GM18951 (cell line): ENCODE results near the gene TMEM131.
"Not testable (repeated sequence)": the region's sequence is repeated elsewhere in the genome, so short reads cannot be mapped to it uniquely, and the experiment has no call there.

Experiments used
- POLR2A ChIP-seq: IDR thresholded peaks from 4 replicates; pipeline ENCODE4 v1.6.1; 2011; ENCODE audit warnings: mild to moderate bottlenecking; ENCODE audit not compliant: insufficient read length, insufficient read depth; ENCODE audit errors: extremely low read depth
- in situ Hi-C: fragments of 300-500 bp; cut with MboI; formaldehyde crosslinking; loops from one replicate; pipeline ENCODE4 v1.12.0; 2022; ENCODE audit warnings: low sequenced_read_pairs, mixed read lengths, inconsistent platforms; ENCODE audit not compliant: unreplicated experiment

TMEM131 gene

DNA sequence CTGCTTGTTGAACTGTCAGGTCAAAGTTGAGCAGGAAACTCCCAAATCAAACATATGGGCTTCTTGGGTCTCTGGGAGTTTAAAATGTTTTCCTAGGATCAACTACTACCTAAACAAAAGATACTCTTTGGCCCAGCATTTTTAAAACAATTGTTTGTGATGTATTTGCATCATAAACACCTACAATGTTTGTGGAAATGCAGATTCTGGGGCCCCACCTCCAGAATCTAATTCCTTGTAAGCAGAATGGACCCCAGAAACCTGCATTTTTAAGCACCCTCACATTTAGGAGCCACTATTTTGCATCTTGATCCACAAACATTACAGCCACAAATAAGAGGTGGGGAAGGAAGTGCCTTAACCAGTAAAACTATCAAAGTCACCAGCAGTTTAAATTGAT, 104.1 kb downstream of the TMEM131 start:
- in situ Hi-C loops = no loop called here
- TF ChIP-seq POLR2A = no peak

DNA sequence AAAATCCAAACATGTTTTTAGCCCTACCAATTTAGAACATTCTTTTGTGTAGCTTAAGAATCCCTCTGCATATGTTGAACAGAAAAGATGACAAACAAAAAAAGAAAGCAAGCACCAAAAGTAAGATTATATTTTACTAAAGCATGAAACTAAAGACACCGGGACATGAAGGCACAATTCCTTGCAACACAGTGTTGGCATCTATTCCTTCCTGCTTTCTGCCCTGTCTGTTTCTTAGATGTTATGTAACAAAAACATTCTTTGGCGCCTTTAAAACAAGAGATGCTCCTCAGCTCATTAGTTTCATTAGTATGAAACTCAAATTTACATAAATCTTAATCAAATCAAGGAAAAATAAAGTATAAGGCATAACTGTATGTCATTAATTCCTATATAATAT, 106.6 kb downstream of the TMEM131 start:
- TF ChIP-seq POLR2A = no peak
- in situ Hi-C loops = no loop called here

DNA sequence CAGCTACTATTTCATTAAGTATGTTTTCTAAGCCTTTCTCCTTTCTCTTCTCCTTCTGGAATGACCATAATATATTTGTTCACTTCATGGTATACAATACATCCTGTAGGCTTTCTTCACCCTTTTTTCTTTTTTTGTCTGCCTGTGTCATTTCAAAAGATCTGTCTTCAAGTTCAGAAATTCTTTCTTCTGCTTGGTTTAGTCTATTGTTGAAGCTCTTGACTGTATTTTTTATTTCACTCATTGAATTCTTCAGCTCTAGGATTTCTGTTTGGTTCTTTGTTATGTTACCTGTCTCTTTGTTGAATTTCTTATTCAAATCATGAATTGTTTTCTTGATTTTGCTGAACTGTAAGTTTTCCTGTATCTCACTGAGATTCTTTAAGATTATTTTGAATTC, 109.9 kb downstream of the TMEM131 start:
- no peak for TF ChIP-seq POLR2A

DNA sequence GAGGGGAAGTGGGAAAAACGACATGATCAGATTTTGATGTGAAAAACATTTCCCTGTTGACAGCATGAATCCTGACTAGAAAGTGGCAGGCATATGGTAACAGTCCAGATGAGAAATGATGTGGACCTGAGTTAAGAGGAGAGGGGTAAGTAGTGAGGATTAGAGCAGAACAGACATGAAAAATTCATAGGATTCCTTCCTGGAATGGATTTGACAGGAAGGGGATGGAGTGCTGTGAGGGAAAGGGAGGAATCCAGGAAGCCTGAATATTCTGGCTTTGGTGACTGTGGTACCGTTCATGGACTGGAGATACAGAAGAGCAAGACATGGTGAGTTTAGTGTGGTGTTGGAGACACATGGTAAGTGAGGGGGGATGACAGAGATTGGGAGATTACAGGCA, 115.4 kb downstream of the TMEM131 start:
- in situ Hi-C loops = no loop called here
- TF ChIP-seq POLR2A = no peak

More for the DNA sequence above, 109.9 kb downstream of the TMEM131 start:
- in situ Hi-C loops = no loop called here

DNA sequence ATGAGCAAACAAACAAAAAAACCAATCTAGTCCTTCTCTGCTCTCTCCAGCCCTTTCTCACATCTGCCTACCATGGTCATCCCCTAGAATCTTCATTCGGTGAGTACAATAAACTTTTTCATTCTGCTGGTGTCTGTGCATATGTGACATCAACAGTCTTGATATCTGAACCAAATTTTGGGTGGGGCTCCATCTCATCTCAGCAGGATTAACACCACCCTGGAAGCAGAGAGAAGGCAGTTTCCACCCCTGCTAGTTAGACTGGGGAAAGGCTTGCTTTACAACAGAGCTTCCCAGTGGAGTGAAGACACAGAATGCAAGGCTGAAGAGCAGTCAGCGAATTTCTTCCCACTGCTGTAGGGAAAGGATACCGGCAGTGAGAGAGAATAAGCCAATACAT, 116.9 kb downstream of the TMEM131 start:
- TF ChIP-seq POLR2A = no peak
- in situ Hi-C loops = no loop called here

DNA sequence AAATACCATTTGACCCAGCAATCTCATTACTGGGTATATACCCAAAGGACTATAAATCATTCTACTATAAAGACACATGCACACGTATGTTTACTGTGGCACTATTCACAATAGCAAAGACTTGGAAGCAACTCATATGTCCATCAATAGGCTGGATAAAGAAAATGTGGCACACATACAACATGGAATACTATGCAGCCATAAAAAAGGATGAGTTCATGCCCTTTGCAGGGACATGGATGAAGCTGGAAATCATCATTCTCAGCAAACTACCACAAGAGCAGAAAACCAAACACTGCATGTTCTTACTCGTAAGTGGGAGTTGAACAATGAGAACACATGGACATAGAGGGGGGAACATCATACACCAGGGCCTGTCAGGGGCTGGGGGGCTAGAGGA, 117.4 kb downstream of the TMEM131 start:
- in situ Hi-C loops = not testable (repeated sequence)

DNA sequence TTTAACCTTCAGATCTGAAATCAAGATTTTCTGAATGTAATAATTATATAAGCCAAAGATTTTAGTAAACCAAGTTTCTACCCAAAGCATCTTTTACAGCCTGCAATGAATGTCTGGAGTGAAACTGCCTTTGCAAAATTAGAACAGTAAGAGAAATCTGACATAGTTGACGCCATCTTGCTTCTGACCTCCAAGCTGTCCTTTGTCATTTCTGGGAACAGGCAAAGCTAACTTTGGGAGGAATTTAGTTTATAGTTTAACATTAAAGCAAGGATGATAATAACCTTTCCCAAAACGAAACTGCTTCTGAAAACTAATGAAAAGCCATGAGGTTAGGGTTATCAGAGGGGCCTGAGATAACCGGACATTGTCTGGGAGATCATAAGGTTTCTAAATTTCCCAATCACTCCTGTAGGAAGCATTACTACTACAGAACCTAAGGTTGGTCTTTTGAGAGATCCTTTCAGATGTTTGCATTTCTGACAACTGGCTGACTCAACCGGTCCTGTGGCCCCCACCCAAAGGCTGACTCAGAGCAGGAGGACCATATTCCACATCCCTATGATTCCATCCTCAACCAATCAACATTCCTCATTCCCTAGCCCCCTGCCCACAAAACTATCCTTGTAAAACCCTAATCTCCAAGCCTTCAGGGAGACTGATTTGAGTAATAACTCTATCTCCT, 124.5 kb downstream of the TMEM131 start:
- TF ChIP-seq POLR2A = no peak
- in situ Hi-C loops = no loop called here

DNA sequence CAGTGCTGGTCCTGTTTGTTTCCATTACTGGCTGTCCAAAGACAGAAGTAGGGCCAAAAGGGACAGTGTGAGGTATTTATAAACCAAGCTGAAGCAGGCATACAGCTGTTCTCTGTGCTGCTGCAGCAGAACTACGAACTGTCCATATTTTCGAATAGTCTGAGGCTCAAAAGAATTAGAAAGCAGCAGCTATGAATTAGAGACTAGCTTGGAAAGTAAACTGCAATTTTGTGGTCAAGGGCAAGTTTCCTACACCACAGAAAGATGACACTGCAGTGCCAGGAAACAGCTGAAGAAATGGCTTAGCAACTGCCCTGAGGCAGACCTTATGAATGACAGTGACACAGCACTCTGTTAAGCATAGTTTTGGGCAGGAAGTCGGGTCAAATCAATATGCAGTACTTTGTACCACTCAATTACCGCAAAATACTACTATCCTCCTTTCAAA, 125.3 kb downstream of the TMEM131 start:
- in situ Hi-C loops = no loop called here

DNA sequence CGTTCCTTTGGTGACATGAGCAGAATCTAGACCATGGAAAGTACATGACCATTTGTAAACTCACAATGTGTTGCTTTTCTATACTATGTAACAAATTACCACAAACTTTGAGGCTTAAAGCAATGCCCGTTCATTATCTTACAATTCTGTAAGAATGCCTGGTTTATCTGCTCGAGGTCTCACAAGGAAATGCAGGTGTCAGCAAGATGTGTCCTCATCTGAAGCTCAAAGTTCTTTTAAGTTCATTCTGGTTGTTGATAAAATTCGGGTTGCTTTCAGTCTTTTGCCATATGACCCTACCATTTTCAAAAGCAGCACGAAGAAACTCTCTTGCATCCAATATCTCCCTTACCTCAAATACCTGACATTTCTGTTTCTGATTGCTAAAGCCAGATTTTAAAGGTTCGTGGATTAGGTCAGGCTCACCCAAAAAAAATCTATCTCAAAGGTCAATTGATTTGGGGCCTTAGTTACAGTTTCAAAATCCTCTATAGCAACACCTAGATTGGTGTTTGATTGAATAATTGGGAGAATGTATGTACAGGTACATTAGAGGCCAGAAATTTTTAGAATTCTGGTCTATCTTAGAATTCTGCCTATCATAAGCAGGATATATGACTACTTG, 125.9 kb downstream of the TMEM131 start:
- no peak for TF ChIP-seq POLR2A

More for the DNA sequence above, 125.3 kb downstream of the TMEM131 start:
- no peak for TF ChIP-seq POLR2A

DNA sequence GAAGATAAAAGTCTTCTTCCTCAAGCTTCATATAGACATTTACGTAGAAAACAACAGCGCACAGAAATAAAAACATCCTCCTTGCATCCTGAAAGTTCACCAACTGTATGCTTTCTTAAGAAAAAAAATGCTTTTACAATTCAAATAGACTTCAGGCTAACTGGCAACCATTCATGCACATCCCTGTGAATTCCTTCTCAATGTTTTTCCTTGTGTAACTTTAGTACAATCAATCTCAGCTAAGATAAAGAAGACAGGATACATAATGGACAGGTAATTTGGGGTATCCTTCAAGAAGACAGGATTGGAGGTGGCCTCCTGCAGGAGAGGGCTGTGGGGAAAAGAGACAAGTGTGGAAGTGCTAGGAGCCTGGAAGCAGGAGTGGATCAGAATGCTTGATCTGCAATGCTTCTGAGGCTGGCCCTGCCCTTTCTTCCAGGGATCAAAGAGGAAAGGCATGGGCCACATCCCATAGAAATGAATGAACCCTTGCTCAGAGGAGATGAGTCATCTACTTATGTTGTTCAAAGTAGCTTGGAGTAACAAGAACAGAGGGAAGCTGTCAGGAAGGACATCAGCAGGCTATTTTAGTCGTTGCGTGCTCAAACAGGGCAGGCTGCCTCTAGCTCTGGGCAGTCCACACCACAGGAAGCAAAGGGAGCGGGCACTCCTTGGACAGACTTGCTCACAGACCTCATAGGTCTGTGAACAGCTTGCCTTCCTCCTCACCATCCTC, 126.6 kb downstream of the TMEM131 start:
- in situ Hi-C loops = no loop called here
- TF ChIP-seq POLR2A = no peak

More for the DNA sequence above, 125.9 kb downstream of the TMEM131 start:
- in situ Hi-C loops = no loop called here

DNA sequence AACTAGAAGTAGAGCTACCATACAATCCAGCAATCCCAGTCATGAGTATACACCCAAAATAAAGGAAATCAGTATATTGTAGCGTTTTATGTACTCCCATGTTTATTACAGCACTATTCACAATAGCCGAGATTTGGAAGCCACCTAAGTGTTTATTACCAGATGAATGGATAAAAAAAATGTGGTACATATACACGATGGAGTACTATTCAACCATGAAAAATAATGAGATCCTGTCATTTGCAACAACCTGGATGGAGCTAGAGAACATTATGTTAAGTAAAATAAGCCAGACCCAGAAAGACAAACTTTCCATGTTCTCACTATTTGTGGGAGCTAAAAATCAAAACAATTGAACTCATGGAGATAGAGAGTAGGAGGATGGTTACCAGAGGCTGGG, 131.9 kb downstream of the TMEM131 start:
- in situ Hi-C loops = no loop called here
- TF ChIP-seq POLR2A = no peak

DNA sequence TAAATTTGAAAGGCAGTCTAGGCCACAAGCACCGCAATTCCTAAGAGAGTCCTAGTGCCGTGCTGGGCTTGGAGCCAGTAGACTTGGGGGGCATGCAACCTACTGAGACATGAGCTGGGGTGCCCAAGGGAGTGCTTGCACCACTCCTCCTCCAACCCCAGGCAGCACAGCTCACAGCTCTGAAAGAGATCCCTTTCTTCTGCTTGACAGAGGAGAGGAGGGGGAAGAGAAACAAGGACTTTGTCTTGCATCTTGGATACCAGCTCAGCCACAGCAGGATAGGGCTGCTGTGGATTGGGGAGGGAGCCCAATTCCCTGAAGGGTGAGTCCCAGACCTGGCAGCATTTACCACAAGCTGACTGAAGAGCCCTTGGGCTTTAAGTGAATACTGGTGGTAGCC, 134.6 kb downstream of the TMEM131 start:
- in situ Hi-C loops = no loop called here

DNA sequence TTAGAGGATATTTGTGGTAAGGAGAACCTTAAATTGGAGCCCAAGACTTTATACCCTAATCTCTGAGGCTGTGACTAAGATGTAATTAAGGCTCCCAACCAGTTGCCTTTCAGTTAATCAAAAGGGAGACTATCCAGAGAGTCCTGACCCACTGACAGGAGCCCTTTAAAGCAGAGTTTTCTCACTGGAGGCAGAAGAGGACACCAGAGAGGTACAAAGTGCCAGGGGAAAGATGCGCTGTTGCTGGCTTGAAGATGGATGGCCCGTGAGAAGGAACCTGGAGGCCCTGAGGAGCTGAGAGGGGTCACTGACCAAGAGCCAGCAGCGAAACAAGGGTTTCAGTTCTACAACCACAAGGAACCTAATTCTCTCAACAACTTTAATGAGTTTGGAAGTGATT, 137.3 kb downstream of the TMEM131 start:
- in situ Hi-C loops = no loop called here
- TF ChIP-seq POLR2A = no peak

More for the DNA sequence above, 134.6 kb downstream of the TMEM131 start:
- no peak for TF ChIP-seq POLR2A

DNA sequence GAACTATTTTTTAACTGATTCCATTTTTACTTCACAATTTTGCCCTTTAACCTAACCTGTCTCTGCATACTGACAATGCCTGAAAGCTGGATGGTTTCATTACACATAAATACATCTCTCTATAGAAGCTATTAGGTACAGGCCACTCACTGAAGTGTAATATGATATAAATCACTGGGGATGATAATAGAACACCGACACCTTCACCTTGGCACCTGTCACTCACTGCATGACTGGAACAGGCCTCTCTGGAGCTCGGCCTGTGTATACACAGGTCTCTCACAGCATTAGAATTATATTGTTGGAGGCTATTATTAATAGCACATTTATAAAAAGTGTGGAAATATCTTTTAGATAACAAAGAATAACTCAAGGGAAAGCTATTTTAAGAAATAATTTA, 138.2 kb downstream of the TMEM131 start:
- no peak for TF ChIP-seq POLR2A
- in situ Hi-C loops = no loop called here

DNA sequence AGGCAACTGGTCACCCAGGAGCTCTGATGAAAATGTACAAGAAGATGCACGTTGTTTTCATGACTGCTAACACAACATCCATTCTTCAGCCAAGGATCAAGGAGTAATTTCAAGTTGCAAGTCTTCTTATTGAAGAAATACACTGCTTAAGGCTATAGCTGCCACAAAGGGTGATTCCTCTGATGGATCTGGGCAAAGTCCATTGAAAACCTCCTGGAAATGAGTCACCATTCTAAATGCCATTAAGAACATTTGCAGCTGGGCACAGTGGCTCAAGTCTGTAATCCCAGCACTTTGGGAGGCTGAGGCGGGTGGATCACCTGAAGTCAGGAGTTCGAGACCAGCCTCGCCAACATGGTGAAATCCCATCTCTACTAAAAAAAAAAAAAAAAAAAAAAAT, 142.7 kb downstream of the TMEM131 start:
- in situ Hi-C loops = not testable (repeated sequence)
